ENCODE measurements around the gene COMMD1.
A peak's percentile ranks its signal among the peaks of the same experiment; 100 is the strongest.
"Not testable (repeated sequence)": the region's sequence is repeated elsewhere in the genome, so short reads cannot be mapped to it uniquely, and the experiment has no call there.

COMMD1 gene

GRCh38 chr2:62014102-62014501, 108.6 kb downstream of the COMMD1 start:
- DNase-seq = peak in 54 of 56 donors; percentile 1 to 88 (median 45)

DNA sequence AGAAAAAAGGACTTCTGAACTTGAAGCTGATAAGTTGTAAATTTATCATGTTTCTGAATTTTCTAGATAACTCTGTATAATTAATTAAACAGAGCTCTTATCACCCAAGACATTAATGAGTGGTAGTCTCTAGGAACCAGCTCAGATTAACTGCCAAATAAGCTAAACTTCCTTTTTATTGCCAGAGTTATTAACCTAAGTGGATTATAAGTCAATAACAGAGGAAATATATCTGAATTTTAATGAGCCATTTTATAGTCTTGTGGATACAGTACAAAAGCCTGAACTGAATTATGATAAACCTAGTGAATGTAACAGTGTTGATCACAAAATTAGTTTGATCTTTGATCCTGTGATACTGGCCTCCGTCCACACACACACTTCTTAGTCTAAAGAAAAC, 111.5 kb downstream of the COMMD1 start:
- DNase-seq = no peak

- DNase-seq = no peak
These were observed 124.4 kb downstream of the COMMD1 start for GRCh38 chr2:62029910-62030309.

- no peak for DNase-seq
These were observed 125.4 kb downstream of the COMMD1 start for GRCh38 chr2:62030902-62031301.

GRCh38 chr2:62032096-62032495, 126.6 kb downstream of the COMMD1 start:
- no peak for DNase-seq

- no peak for DNase-seq
These were observed 129.2 kb downstream of the COMMD1 start for GRCh38 chr2:62034715-62035114.

DNA sequence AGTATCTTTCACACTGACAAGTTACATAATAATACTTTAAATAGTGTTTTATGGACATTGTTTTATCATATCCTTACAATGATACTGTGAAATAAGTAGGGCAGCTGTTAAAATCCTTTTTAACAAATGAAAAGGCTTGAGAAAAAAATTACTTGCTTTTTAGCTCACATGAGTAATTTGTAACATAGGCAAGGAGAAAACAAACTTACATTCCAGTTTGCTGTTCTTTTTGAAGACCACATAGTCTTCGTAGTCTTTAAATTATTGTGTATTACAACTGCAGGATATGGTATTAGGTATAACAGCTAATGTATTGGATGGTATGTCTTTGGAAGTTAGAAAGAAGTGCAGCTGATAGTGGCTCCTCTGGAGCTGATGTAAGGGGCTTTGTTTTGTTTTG, 130.8 kb downstream of the COMMD1 start:
- no peak for DNase-seq

GRCh38 chr2:62036761-62037250, 131.3 kb downstream of the COMMD1 start:
- no peak for DNase-seq

DNA sequence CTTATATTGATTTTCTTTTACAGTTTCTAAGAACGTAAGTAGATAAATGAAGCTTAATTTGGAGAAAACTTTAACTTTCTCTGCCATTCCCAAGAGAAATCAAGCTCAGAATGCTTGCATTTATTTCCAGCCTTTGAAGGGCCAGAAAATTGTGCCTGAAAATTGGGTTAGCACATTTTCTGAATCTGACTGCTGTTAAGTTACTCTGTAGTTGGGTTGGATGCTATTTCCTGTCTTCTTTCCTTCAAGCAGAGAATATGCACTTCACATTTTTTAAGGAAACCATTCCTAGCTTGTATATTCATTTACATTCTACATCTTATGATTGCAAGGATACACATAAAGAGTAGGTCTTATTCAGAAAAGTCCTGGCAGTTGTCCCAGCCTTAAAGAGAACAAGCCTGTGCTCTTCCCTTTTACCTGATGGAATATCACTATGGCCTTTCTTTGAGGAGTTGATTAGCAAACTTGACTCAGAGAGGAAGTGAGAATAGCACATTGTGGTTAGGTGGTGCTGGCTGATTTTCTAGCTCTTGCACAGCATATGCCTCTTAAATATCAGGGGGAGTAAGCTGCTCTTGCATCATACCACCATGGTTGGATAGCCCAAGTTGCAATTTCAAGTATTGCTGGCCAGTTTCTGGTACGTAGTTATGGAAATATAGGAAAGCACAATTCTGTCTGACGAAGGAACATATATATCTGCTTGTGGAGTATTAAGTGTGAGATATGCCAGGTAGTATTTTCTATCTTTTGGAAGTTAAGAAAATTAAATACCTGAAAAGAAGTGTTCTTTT, 133.7 kb downstream of the COMMD1 start:
- DNase-seq = peak in 1 of 56 donors; percentile 0

DNA sequence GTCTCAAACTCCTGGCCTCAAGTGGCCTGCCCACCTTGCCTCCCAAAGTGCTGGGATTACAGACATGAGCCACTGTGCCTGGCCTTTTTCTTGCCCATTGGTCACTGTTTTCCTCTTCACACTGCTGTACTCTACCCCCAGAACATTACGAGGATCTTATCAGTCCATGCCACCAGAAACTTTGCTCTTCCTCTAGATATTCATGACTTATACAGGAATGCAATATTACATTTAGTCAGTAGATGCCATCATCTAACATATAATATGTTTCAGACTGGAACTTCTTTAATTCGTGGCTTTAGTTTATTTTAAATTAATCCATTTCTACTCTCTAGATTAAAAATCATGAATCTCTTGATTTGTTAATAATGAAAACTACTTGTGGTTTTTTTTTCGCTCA, 135.5 kb downstream of the COMMD1 start:
- DNase-seq = no peak

GRCh38 chr2:62041701-62042385, 136.4 kb downstream of the COMMD1 start:
- not testable (repeated sequence) for DNase-seq

GRCh38 chr2:62042400-62042799, 136.9 kb downstream of the COMMD1 start:
- DNase-seq = no peak

GRCh38 chr2:62042944-62043343, 137.5 kb downstream of the COMMD1 start:
- no peak for DNase-seq

- no peak for DNase-seq
These were observed 139.6 kb downstream of the COMMD1 start for GRCh38 chr2:62045017-62045543.

DNA sequence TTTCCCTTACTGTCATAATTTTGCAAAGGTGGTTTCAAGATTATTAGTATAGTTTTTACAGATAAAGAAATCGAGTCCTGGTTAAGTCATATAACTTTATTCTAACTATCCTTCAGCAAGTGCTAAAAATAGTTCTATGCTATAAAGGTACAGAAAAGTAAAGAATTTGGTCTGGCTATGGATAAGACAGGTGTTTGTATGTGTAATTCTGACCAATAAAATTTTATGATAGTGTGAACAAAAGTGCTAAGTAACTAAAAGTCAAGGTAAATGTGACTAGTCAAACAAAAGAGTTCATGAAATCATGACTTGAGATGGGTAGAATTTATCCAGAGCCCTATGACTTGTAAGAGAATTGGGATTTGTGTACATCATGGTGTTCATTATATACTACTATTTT, 140.7 kb downstream of the COMMD1 start:
- DNase-seq = no peak

GRCh38 chr2:62050456-62051045, 145.1 kb downstream of the COMMD1 start:
- no peak for DNase-seq

DNA sequence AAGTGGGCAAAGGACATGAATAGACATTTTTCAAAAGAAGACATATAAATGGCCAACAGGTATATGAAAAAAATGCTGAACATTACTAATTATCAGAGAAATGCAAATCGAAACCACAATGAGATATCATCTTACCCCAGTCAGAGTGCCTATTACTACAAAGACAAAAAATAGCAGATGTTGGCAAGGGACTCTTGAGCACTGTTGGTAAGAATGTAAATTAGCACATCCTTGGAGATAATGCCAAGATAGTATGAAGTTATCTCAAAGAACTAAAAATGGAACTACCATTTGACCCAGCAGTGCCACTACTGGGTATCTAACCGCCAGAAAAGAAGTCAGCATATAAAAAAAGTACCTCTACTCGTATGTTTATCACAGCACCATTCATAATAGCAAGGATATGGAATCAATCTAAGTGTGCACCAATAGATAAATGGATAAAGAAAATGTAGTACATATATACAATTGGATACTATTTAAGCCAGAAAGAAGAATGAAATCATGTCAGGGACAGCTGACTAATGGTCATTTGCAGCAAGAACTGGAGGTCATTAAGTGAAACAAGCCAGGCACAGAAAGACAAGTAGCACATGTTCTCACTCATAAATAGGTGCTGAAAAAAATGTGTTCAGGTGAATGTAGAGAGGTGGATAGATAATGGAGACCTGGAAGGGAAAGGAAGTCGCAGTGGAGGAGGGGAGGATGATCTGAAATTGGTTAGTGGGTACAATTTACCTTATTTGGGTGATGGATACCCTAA, 148.7 kb downstream of the COMMD1 start:
- no peak for DNase-seq

DNA sequence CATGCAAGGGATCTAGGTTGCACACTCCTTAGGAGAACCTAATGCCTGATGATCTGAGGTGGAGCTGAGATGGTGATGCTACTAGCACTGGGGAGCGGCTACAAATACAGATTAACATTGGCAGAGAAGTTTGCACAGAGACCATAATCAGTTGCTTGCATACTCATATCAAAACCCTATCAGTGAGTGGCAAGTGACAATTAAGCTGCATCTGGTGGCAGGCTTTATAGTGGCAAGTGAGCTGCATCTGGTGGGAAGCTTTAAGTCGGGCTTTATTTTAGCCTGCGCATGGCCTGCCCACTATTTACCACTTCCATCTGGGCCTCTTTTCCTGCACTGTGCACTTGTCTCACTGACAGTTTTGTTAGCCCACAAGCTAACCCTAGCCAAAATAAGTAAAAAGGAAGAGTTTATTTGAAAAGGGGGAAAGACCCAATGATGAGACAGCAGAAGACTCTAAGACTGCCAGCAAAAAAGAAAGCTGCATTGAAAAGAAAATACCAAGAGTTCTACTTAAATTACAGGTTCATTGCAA, 149.5 kb downstream of the COMMD1 start:
- DNase-seq = no peak

DNA sequence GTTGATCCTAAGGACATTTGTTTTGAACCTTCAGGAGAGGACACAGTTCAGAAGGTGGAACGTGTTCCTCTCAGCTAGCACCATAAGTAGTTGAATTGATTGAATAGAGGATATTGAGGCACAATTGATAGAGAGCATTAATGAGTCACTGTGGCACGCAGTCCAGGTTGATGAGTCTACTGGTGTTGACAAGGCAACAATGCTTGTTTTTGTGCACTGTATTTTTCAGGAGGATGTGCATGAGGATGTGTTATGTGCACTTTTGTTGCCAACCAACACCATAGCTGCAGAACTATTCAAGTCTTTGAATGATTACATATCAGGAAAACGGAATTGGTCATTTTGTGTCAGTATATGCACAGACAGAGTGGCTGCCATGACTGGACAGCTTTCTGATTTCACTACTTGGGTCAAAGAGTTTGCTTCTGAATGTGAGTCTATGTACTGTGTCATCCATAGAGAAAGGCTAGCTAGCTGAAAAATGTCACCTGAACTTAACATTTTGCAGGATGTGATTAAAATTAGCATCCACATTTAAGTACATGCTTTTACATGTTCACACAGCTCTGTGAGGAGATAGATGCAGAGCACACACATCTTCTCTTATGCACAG, 150.4 kb downstream of the COMMD1 start:
- DNase-seq = no peak

DNA sequence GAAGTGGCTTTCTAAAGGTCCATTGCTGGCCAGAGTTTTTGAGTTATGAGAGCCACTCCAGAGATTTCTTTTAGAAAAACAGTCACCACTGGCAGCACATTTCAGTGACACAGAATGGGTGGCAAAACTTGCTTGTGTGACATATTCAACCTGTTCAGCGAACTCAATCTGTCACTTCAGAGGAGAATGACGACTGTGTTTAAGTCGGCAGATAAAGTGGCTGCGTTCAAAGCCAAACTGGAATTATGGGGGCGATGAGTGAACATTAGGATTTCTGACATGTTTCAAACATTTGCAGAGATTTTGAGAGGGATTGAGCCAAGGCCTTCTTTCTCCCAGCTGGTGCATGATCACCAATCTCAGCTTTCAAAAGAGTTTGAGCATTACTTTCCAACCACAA, 150.9 kb downstream of the COMMD1 start:
- DNase-seq = peak in 14 of 56 donors; percentile 1 to 47 (median 16)

GRCh38 chr2:62065243-62065642, 159.8 kb downstream of the COMMD1 start:
- no peak for DNase-seq

Data from nucleus accumbens (tissue), 56 donors.